ENCODE measurements around the gene LMNTD1.

- TF ChIP-seq CTCF (conservative IDR thresholded peaks at IDR 0.05; ENCODE audit: low read length) (no peak), EZH2phosphoT487 (IDR thresholded peaks at IDR 0.05; ENCODE audit: borderline replicate concordance, low read depth, low read length) (no peak)
Observed at GRCh38 chr12:25549120-25549519, 4.0 kb downstream of the LMNTD1 start.
